ENCODE results near the gene SLC27A1.

Gene SLC27A1

DNA sequence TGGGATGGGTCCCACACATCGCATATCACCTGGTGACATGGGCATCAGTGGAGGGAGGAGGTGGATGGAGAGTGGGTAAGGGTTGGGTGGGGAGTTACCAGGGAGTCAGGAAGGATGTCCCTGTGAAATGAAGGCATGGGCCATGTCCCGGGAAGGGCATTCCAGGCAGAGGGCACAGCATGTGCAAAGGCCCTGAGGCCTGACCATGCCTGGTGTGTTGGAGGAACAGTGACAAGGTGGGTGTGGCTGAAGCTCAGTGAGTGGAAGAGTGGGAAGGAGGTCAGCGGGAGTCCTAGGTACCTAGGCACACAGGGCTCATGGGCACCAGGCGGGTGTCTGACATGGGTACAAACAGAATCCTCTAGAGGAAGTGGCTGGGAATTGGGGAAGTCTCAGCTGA lies 74.1 kb downstream of the SLC27A1 start:
- H3K4me1 ChIP-seq (ENCODE audit: control insufficient read depth, insufficient read depth, low read length), result no peaks in the 10 kb centered on the region
- H3K4me3 ChIP-seq (ENCODE audit: low read depth, low read length), result no peak overlapping the region
- no peak overlapping the region for H3K27ac ChIP-seq (ENCODE audit: extremely low read depth, low read depth, low read length)
- TF ChIP-seq, protein P1, sequence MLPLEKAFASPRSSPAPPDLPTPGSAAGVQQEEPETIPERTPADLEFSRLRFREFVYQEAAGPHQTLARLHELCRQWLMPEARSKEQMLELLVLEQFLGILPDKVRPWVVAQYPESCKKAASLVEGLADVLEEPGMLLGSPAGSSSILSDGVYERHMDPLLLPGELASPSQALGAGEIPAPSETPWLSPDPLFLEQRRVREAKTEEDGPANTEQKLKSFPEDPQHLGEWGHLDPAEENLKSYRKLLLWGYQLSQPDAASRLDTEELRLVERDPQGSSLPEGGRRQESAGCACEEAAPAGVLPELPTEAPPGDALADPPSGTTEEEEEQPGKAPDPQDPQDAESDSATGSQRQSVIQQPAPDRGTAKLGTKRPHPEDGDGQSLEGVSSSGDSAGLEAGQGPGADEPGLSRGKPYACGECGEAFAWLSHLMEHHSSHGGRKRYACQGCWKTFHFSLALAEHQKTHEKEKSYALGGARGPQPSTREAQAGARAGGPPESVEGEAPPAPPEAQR (tag by site-specific recombination; IDR thresholded peaks at IDR 0.05), result no peak
- 0 out of 2 replicates have a peak, but pooled peaks have one; percentile 9 for TF ChIP-seq ZNF600 (tag by site-specific recombination; IDR thresholded peaks at IDR 0.05)
- no peak for TF ChIP-seq ZEB2 (tag by site-specific recombination; IDR thresholded peaks at IDR 0.05)
- no peak for TF ChIP-seq PRDM1 (tag by site-specific recombination; IDR thresholded peaks at IDR 0.05)
- peak; percentile 99 for TF ChIP-seq ZNF623 (tag by site-specific recombination; IDR thresholded peaks at IDR 0.05)
- H3K9me3 ChIP-seq (ENCODE audit: control insufficient read depth, insufficient read depth, low read depth, low read length), result no peaks in the 10 kb centered on the region
- ChIA-PET POLR2A (no interaction called here), CTCF (no interaction called here)
- no peaks in the 10 kb centered on the region for H3K36me3 ChIP-seq (ENCODE audit: control insufficient read depth in 2 of 2, insufficient read depth in 1 of 2, low read length in 2 of 2)

DNA sequence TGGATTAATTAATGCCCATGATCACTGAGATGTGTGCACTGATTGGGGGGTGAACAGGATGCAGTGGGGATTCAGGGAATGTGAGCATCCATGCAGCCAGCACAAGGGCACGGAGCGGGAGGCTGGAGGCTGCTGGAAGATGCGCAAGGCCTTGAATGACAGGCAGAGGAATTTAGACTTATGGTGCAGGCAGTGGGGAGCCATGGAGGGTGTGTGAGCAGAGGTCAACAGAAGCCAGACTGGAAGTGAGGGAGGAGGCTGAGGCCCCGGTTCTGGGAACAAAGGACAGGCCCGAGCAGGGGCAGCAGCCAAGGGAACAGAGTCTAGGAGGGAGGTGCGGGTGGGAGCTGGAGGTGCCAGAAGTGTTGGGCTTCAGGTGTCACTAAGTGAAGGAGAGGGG lies 77.8 kb downstream of the SLC27A1 start:
- Histone ChIP-seq H3K36me3 (ENCODE audit: control insufficient read depth in 2 of 2, insufficient read depth in 1 of 2, low read length in 2 of 2) (no peaks in the 10 kb centered on the region), H3K4me3 (ENCODE audit: low read depth, low read length) (no peak overlapping the region), H3K27ac (ENCODE audit: extremely low read depth, low read depth, low read length) (no peak overlapping the region), H3K4me1 (ENCODE audit: control insufficient read depth, insufficient read depth, low read length) (no peaks in the 10 kb centered on the region), H3K9me3 (ENCODE audit: control insufficient read depth, insufficient read depth, low read depth, low read length) (no peaks in the 10 kb centered on the region)
- POLR2A ChIA-PET, result no interaction called here
- TF ChIP-seq, protein P2, sequence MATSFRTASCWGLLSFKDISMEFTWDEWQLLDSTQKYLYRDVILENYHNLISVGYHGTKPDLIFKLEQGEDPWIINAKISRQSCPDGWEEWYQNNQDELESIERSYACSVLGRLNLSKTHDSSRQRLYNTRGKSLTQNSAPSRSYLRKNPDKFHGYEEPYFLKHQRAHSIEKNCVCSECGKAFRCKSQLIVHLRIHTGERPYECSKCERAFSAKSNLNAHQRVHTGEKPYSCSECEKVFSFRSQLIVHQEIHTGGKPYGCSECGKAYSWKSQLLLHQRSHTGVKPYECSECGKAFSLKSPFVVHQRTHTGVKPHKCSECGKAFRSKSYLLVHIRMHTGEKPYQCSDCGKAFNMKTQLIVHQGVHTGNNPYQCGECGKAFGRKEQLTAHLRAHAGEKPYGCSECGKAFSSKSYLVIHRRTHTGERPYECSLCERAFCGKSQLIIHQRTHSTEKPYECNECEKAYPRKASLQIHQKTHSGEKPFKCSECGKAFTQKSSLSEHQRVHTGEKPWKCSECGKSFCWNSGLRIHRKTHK (tag by site-specific recombination; IDR thresholded peaks at IDR 0.05), result no peak
- TF ChIP-seq, protein P3, sequence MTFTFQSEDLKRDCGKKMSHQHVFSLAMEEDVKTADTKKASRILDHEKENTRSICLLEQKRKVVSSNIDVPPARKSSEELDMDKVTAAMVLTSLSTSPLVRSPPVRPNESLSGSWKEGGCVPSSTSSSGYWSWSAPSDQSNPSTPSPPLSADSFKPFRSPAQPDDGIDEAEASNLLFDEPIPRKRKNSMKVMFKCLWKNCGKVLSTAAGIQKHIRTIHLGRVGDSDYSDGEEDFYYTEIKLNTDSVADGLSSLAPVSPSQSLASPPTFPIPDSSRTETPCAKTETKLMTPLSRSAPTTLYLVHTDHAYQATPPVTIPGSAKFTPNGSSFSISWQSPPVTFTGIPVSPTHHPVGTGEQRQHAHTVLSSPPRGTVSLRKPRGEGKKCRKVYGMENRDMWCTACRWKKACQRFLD (tag by site-specific recombination; IDR thresholded peaks at IDR 0.05), result no peak
- TF ChIP-seq ZNF16 (tag by site-specific recombination; IDR thresholded peaks at IDR 0.05; ENCODE audit: low read depth) (peak; percentile 83), GLI4 (tag by site-specific recombination; IDR thresholded peaks at IDR 0.05) (peak; percentile 52; the same call in 1 of the 2 replicates), KLF1 (tag by site-specific recombination; IDR thresholded peaks at IDR 0.05) (no peak)
- CTCF ChIA-PET, result interaction anchor here (0.6 kb wide), 1 partner anchor 29 kb away, joined by 3 read pairs; no protein-coding TSS in a partner anchor

DNA sequence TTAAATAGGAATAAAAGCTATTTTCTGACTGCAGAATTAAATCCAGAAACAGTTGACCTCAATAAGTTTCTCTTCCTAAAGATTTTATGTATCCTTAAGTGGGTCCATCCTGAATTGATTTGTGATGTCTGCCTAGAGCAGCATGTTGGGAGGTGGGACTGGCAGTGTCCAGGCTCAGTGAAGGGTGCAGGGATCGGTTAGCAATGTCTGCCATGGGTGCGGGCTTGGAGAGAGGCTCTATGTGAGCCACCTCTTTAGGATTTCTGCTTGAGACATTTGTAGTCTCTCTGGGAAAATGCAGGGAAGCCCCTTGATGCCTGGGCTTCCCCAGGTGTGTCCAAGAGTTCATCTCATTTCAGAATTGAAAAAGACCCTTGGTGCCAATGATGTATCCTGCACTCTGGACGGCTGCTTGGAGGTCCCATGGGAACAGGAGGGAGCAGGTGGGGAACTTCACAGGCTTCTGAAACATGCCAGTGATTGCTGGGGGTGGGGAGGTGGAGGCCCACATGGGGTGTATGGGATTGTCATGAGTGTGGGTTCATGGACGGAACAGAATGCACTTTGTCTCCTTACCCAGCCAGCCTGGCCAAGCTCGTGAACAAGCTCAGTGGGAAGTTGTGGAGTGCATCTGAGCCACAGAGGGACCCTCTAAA lies 78.9 kb downstream of the SLC27A1 start:
- no peak overlapping the region for H3K4me3 ChIP-seq (ENCODE audit: low read depth, low read length)
- H3K36me3 ChIP-seq (ENCODE audit: control insufficient read depth in 2 of 2, insufficient read depth in 1 of 2, low read length in 2 of 2), result no peaks in the 10 kb centered on the region
- H3K9me3 ChIP-seq (ENCODE audit: control insufficient read depth, insufficient read depth, low read depth, low read length), result no peaks in the 10 kb centered on the region
- CTCF ChIA-PET, result interaction anchor here (0.6 to 0.7 kb wide), 2 partner anchors 16 to 939 kb away, joined by 3 read pairs; no protein-coding TSS in a partner anchor
- POLR2A ChIA-PET, result no interaction called here
- TF ChIP-seq SETDB1 (IDR thresholded peaks at IDR 0.05; ENCODE audit: insufficient read length, low read length) (peak; percentile 74), ZNF629 (tag by site-specific recombination; IDR thresholded peaks at IDR 0.05) (no peak), ZNF114 (tag by site-specific recombination; IDR thresholded peaks at IDR 0.05) (no peak), ZNF239 (tag by site-specific recombination; IDR thresholded peaks at IDR 0.05) (no peak), ZFP3 (tag by site-specific recombination; IDR thresholded peaks at IDR 0.05; ENCODE audit: low read depth) (no peak), ZBTB17 (tag by site-specific recombination; IDR thresholded peaks at IDR 0.05) (peak; percentile 86), ZNF23 (tag by site-specific recombination; IDR thresholded peaks at IDR 0.05; ENCODE audit: borderline replicate concordance) (peak; percentile 99)
- TF ChIP-seq, protein P4, sequence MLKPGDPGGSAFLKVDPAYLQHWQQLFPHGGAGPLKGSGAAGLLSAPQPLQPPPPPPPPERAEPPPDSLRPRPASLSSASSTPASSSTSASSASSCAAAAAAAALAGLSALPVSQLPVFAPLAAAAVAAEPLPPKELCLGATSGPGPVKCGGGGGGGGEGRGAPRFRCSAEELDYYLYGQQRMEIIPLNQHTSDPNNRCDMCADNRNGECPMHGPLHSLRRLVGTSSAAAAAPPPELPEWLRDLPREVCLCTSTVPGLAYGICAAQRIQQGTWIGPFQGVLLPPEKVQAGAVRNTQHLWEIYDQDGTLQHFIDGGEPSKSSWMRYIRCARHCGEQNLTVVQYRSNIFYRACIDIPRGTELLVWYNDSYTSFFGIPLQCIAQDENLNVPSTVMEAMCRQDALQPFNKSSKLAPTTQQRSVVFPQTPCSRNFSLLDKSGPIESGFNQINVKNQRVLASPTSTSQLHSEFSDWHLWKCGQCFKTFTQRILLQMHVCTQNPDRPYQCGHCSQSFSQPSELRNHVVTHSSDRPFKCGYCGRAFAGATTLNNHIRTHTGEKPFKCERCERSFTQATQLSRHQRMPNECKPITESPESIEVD (tag by site-specific recombination; IDR thresholded peaks at IDR 0.05), result no peak
- H3K27ac ChIP-seq (ENCODE audit: extremely low read depth, low read depth, low read length), result no peak overlapping the region
- no peaks in the 10 kb centered on the region for H3K4me1 ChIP-seq (ENCODE audit: control insufficient read depth, insufficient read depth, low read length)
